ENCODE measurements around the gene PPP1R15B. TPM values are rescaled to one million over a fixed set of nuclear protein-coding genes. Genes with fewer than 3 reads are reported as not detected.

Gene PPP1R15B
- total RNA-seq, 6 experiments from 2014 or later, result 27.4 to 34.8 (median 30.9) TPM

DNA sequence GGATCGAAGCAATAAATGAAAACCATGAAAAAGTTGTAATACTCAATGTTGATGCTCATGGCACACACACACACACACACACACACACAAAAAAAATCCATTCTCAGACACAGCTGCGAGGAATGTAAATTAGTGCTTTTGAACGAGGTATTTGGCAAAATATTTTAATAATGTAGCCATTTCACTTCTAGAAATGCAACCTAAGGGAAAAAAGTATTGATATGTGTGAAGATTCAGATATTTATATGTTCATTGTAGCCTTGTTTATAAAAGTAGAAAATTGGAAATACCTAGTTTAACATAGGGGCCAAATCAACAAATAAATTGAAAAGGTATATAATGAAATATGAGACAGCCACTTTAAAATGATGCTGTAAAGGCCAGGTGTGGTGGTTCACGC, 55.7 kb downstream of the PPP1R15B start:
- Mint-ChIP-seq H3K27ac (no peak overlapping the region), H3K27me3 (ENCODE audit: insufficient read depth) (no peaks in the 10 kb centered on the region; the same call in 1 of the 2 replicates), H3K4me1 (ENCODE audit: low read depth) (peaks cover 29% of the 10 kb centered on the region), H3K4me3 (no peak overlapping the region), H3K36me3 (ENCODE audit: low read depth) (no peaks in the 10 kb centered on the region), H3K9me3 (no peaks in the 10 kb centered on the region)
- TF ChIP-seq, protein P1, sequence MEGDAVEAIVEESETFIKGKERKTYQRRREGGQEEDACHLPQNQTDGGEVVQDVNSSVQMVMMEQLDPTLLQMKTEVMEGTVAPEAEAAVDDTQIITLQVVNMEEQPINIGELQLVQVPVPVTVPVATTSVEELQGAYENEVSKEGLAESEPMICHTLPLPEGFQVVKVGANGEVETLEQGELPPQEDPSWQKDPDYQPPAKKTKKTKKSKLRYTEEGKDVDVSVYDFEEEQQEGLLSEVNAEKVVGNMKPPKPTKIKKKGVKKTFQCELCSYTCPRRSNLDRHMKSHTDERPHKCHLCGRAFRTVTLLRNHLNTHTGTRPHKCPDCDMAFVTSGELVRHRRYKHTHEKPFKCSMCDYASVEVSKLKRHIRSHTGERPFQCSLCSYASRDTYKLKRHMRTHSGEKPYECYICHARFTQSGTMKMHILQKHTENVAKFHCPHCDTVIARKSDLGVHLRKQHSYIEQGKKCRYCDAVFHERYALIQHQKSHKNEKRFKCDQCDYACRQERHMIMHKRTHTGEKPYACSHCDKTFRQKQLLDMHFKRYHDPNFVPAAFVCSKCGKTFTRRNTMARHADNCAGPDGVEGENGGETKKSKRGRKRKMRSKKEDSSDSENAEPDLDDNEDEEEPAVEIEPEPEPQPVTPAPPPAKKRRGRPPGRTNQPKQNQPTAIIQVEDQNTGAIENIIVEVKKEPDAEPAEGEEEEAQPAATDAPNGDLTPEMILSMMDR (IDR thresholded peaks at IDR 0.05), result no peak
- DNase-seq, result no peak

GRCh38 chr1:204354579-204354978, 57.0 kb downstream of the PPP1R15B start:
- no peak for DNase-seq
- no peaks in the 10 kb centered on the region for H3K36me3 Mint-ChIP-seq (ENCODE audit: low read depth)
- H3K9me3 Mint-ChIP-seq, result no peaks in the 10 kb centered on the region
- H3K27me3 Mint-ChIP-seq (ENCODE audit: insufficient read depth), result no peaks in the 10 kb centered on the region; the same call in 1 of the 2 replicates
- H3K27ac Mint-ChIP-seq, result no peak overlapping the region
- TF ChIP-seq, protein P1 (IDR thresholded peaks at IDR 0.05), result no peak
- peaks cover 32% of the 10 kb centered on the region for H3K4me1 Mint-ChIP-seq (ENCODE audit: low read depth)
- H3K4me3 Mint-ChIP-seq, result no peak overlapping the region

Other genes with a start within 250 kb of the PPP1R15B start
- under 1 TPM in 5 of 6 experiments, not detected in 1; 0.17 to 0.39 (median 0.34) TPM for gene REN, start 245.5 kb downstream of the PPP1R15B start, total RNA-seq (2021; fragmentation: NEBNext Ultra II Directional; extraction: Animal tissue kit (Norgen Biotek cat#: 25700))
- 1 to 10 TPM; 2.6 to 4.3 (median 3.6) TPM for gene KISS1, start 215.3 kb downstream of the PPP1R15B start, total RNA-seq (2021; fragmentation: NEBNext Ultra II Directional; extraction: Animal tissue kit (Norgen Biotek cat#: 25700))
- not detected for gene GOLT1A, start 197.8 kb downstream of the PPP1R15B start, total RNA-seq (2021; fragmentation: NEBNext Ultra II Directional; extraction: Animal tissue kit (Norgen Biotek cat#: 25700))
- gene PLEKHA6, start 51.9 kb downstream of the PPP1R15B start, total RNA-seq (2021; fragmentation: NEBNext Ultra II Directional; extraction: Animal tissue kit (Norgen Biotek cat#: 25700)), result 1 to 10 TPM; 1.3 to 2.4 (median 1.5) TPM
- 1 to 10 TPM; 1.6 to 3.2 (median 2.0) TPM for gene PIK3C2B, start 83.0 kb upstream of the PPP1R15B start, total RNA-seq (2021; fragmentation: NEBNext Ultra II Directional; extraction: Animal tissue kit (Norgen Biotek cat#: 25700))
- gene MDM4, start 104.6 kb upstream of the PPP1R15B start, total RNA-seq (2021; fragmentation: NEBNext Ultra II Directional; extraction: Animal tissue kit (Norgen Biotek cat#: 25700)), result 10 to 100 TPM; 21.9 to 28.1 (median 22.7) TPM